Measurements from ENCODE around the gene DAGLB. TPM values are rescaled to one million over a fixed set of nuclear protein-coding genes. Genes with fewer than 3 reads are reported as not detected.
A peak's percentile ranks its signal among the peaks of the same experiment; 100 is the strongest.

DAGLB gene
- total RNA-seq, 1 experiment from 2014 or later, result 22.3 TPM

GRCh38 chr7:6375348-6376101 lies 72.2 kb downstream of the DAGLB start:
- ChIA-PET POLR2A (no interaction called here), CTCF (no interaction called here)
- Histone ChIP-seq H3K4me3 (ENCODE audit: low read depth in 2 of 2, low read length in 2 of 2) (peak overlapping the region; percentile 67 to 98), H3K27me3 (ENCODE audit: control insufficient read depth, insufficient read depth, low read length) (no peaks in the 10 kb centered on the region), H3K27ac (ENCODE audit: low read length) (peak overlapping the region; percentile 91), H3K4me1 (ENCODE audit: control insufficient read depth, insufficient read depth, low read length) (peaks cover 22% of the 10 kb centered on the region), H3K36me3 (ENCODE audit: control insufficient read depth, insufficient read depth, low read length) (no peaks in the 10 kb centered on the region; the same call in none of the 2 replicates), H3K9me3 (ENCODE audit: control insufficient read depth, insufficient read depth, low read depth, low read length) (no peaks in the 10 kb centered on the region)
- in situ Hi-C loops (cut with HindIII; ENCODE audit: low pct_unique_long_range_greater_than_20kb, low sequenced_read_pairs) (no loop called here), intact Hi-C loops (cut with micrococcal nuclease; ENCODE audit: unreplicated experiment) (no loop called here)
- TF ChIP-seq TCF7L2 (IDR thresholded peaks at IDR 0.05; ENCODE audit: low read depth, low read length) (no peak), CTCF (IDR thresholded peaks at IDR 0.05) (no peak), REST (IDR thresholded peaks at IDR 0.05; ENCODE audit: insufficient read depth in 1 of 2, low read depth in 2 of 2, low read length in 1 of 2) (no peak), SIN3A (IDR thresholded peaks at IDR 0.05; ENCODE audit: borderline replicate concordance, insufficient read depth, low read depth, low read length) (no peak), POLR2AphosphoS5 (IDR thresholded peaks at IDR 0.05; ENCODE audit: low read depth, low read length) (no peak)
- TSS peak; percentile 92 for BruUV-seq (replicated peaks)
- DNase-seq (ENCODE audit: low read depth, low spot score) (no peak), ATAC-seq (no peak)

- H3K27ac ChIP-seq (ENCODE audit: low read length), result no peak overlapping the region
- H3K9me3 ChIP-seq (ENCODE audit: control insufficient read depth, insufficient read depth, low read depth, low read length), result no peaks in the 10 kb centered on the region
- no TSS peak for BruUV-seq (replicated peaks)
- ChIA-PET POLR2A (interaction anchor here (0.6 kb wide), 1 partner anchor 290 kb away, joined by 6 read pairs; no protein-coding TSS in a partner anchor), CTCF (interaction anchor here (0.6 kb wide), 1 partner anchor 97 kb away, joined by 3 read pairs; no protein-coding TSS in a partner anchor)
- no peak for TF ChIP-seq POLR2AphosphoS5 (IDR thresholded peaks at IDR 0.05; ENCODE audit: low read depth, low read length)
- no peak for TF ChIP-seq CTCF (IDR thresholded peaks at IDR 0.05)
- TF ChIP-seq REST (IDR thresholded peaks at IDR 0.05; ENCODE audit: insufficient read depth in 1 of 2, low read depth in 2 of 2, low read length in 1 of 2), result no peak
- no peak for TF ChIP-seq TCF7L2 (IDR thresholded peaks at IDR 0.05; ENCODE audit: low read depth, low read length)
- TF ChIP-seq SIN3A (IDR thresholded peaks at IDR 0.05; ENCODE audit: borderline replicate concordance, insufficient read depth, low read depth, low read length), result no peak
- H3K4me3 ChIP-seq (ENCODE audit: low read depth in 2 of 2, low read length in 2 of 2), result no peak overlapping the region
- H3K36me3 ChIP-seq (ENCODE audit: control insufficient read depth, insufficient read depth, low read length), result no peaks in the 10 kb centered on the region
- ATAC-seq (peak; percentile 59; the same call in 1 of the 2 replicates), DNase-seq (ENCODE audit: low read depth, low spot score) (no peak)
- in situ Hi-C loops (cut with HindIII; ENCODE audit: low pct_unique_long_range_greater_than_20kb, low sequenced_read_pairs), result no loop called here
- no peaks in the 10 kb centered on the region for H3K27me3 ChIP-seq (ENCODE audit: control insufficient read depth, insufficient read depth, low read length)
- intact Hi-C loops (cut with micrococcal nuclease; ENCODE audit: unreplicated experiment), result no loop called here
- peaks cover 6% of the 10 kb centered on the region; the same call in 1 of the 2 replicates for H3K4me1 ChIP-seq (ENCODE audit: control insufficient read depth, insufficient read depth, low read length)
Observed at GRCh38 chr7:6367701-6368211, 80.0 kb downstream of the DAGLB start.

All from Panc1 (cell line).